Measurements from ENCODE around the gene C22orf31. TPM values are rescaled to one million over a fixed set of nuclear protein-coding genes. Genes with fewer than 3 reads are reported as not detected.

C22orf31 gene
- polyA plus RNA-seq, 3 donors = not detected

DNA sequence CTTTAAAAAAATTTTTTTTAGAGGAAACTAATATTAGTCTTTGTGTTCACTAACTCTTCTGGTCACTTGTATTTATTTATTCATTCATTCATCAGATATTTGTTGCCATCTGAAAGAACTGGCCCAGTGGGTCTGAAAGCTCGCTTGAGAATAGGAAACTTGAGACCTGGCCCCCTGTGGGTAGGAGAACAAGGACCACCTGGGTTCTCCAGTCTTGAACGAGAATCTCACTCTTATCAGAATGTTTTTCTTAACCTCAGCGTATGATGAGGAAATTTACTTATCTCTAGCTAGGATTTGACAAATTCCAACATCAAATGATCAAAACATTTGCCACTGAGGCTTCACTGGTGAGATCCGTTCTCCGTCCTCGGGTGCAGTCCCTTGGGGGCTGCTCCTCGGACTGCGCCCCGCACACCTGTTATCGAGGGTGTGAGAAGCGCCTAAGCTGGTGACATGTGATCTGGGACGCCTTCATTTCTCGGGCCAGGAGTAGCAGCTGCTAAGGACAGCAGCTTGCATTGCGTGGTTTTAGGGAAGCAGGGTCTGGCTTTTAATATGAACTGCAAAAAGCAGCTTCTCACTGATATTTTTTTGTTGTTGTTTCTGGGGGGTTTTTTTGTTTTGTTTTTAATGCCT lies 6.3 kb downstream of the C22orf31 start:
- Histone ChIP-seq H3K36me3 (replicated peaks in 1 of 2; ENCODE audit: control insufficient read depth in 1 of 2, insufficient read depth in 2 of 2, low read length in 2 of 2) (no peaks in the 10 kb centered on the region), H3K9ac (ENCODE audit: insufficient read depth, low read length, poor library complexity, severe bottlenecking) (no peak overlapping the region), H3K79me2 (ENCODE audit: insufficient read depth, low read length) (no peaks in the 10 kb centered on the region), H4K20me1 (ENCODE audit: insufficient read depth, low read length) (no peaks in the 10 kb centered on the region), H3K4me1 (ENCODE audit: control insufficient read depth in 1 of 2, insufficient read depth in 2 of 2, low read length in 2 of 2) (no peaks in the 10 kb centered on the region), H3K27me3 (ENCODE audit: control insufficient read depth in 2 of 2, insufficient read depth in 2 of 2, low read length in 2 of 2) (peaks cover 0 to 3% of the 10 kb centered on the region in 2 donors), H3K4me2 (replicated peaks; ENCODE audit: extremely low read depth, low read length, poor library complexity, severe bottlenecking) (no peak overlapping the region), H3K9me3 (replicated peaks in 1 of 2; ENCODE audit: control insufficient read depth in 1 of 2, insufficient read depth in 1 of 2, low read length in 2 of 2) (no peaks in the 10 kb centered on the region), H2AFZ (ENCODE audit: insufficient read depth, low read depth, low read length, poor library complexity, severe bottlenecking) (no peak overlapping the region), H3K27ac (ENCODE audit: low read depth in 1 of 2, low read length in 2 of 2) (no peak overlapping the region), H3K4me3 (replicated peaks in 1 of 3; ENCODE audit: low read depth in 2 of 3, low read length in 3 of 3) (no peak overlapping the region)
- Mint-ChIP-seq H3K4me3 (no peak overlapping the region), H3K9me3 (peaks cover 0 to 3% (median 0%) of the 10 kb centered on the region in 7 donors), H3K27me3 (ENCODE audit: low read depth in 3 of 3) (peaks cover 6 to 10% (median 9%) of the 10 kb centered on the region in 3 donors), H3K27ac (no peak overlapping the region), H3K4me1 (peaks cover under 1% of the 10 kb centered on the region), H3K36me3 (no peaks in the 10 kb centered on the region)
- TF ChIP-seq, protein P1, sequence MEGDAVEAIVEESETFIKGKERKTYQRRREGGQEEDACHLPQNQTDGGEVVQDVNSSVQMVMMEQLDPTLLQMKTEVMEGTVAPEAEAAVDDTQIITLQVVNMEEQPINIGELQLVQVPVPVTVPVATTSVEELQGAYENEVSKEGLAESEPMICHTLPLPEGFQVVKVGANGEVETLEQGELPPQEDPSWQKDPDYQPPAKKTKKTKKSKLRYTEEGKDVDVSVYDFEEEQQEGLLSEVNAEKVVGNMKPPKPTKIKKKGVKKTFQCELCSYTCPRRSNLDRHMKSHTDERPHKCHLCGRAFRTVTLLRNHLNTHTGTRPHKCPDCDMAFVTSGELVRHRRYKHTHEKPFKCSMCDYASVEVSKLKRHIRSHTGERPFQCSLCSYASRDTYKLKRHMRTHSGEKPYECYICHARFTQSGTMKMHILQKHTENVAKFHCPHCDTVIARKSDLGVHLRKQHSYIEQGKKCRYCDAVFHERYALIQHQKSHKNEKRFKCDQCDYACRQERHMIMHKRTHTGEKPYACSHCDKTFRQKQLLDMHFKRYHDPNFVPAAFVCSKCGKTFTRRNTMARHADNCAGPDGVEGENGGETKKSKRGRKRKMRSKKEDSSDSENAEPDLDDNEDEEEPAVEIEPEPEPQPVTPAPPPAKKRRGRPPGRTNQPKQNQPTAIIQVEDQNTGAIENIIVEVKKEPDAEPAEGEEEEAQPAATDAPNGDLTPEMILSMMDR (IDR thresholded peaks at IDR 0.05) = no peak
- no peak for DNase-seq
- intact Hi-C loops (cut with micrococcal nuclease) = no loop called here
- WGBS (ENCODE audit: insufficient coverage) = 95% methylated on average over 9 of the region's 14 CpGs

DNA sequence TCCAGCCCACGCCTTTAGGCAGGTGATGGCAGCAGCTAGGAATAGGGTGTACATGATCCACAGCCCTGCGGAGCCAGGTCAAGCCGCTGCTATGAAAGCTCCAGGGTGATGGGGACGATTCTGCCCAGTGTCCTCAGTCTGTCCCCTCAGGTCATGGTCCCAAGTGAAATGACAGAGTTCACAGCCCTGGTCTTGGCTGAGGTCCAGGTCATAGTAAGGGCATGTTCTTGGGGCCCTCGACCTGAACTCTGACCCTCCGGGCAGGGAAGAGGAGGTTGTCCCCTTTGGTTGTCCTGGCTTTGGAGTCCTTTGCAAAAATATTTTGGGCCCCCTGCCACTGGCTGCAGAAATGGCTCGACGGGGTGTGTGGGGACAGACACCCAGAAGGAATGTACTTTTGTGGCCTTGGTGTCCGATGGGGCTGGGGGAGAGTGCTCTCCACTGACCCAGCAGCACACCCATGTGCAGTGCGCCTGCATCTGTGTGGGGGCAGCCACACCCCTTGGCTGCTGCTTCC lies 7.3 kb downstream of the C22orf31 start:
- H3K9me3 Mint-ChIP-seq = peaks cover 0 to 3% (median 0%) of the 10 kb centered on the region in 7 donors
- H3K4me3 Mint-ChIP-seq = no peak overlapping the region
- no peaks in the 10 kb centered on the region for H3K4me1 Mint-ChIP-seq
- TF ChIP-seq, protein P1 (IDR thresholded peaks at IDR 0.05) = no peak
- Histone ChIP-seq H3K27ac (ENCODE audit: low read depth in 1 of 2, low read length in 2 of 2) (no peak overlapping the region), H3K4me2 (replicated peaks; ENCODE audit: extremely low read depth, low read length, poor library complexity, severe bottlenecking) (no peak overlapping the region), H3K4me1 (ENCODE audit: control insufficient read depth in 1 of 2, insufficient read depth in 2 of 2, low read length in 2 of 2) (no peaks in the 10 kb centered on the region), H3K36me3 (replicated peaks in 1 of 2; ENCODE audit: control insufficient read depth in 1 of 2, insufficient read depth in 2 of 2, low read length in 2 of 2) (no peaks in the 10 kb centered on the region), H4K20me1 (ENCODE audit: insufficient read depth, low read length) (no peaks in the 10 kb centered on the region), H3K79me2 (ENCODE audit: insufficient read depth, low read length) (no peaks in the 10 kb centered on the region), H2AFZ (ENCODE audit: insufficient read depth, low read depth, low read length, poor library complexity, severe bottlenecking) (no peak overlapping the region), H3K4me3 (replicated peaks in 1 of 3; ENCODE audit: low read depth in 2 of 3, low read length in 3 of 3) (no peak overlapping the region), H3K9ac (ENCODE audit: insufficient read depth, low read length, poor library complexity, severe bottlenecking) (no peak overlapping the region), H3K9me3 (replicated peaks in 1 of 2; ENCODE audit: control insufficient read depth in 1 of 2, insufficient read depth in 1 of 2, low read length in 2 of 2) (no peaks in the 10 kb centered on the region), H3K27me3 (ENCODE audit: control insufficient read depth in 2 of 2, insufficient read depth in 2 of 2, low read length in 2 of 2) (no peaks in the 10 kb centered on the region)
- DNase-seq = no peak
- intact Hi-C loops (cut with micrococcal nuclease) = no loop called here
- H3K27me3 Mint-ChIP-seq (ENCODE audit: low read depth in 3 of 3) = peaks cover 2 to 10% (median 3%) of the 10 kb centered on the region in 3 donors
- WGBS (ENCODE audit: insufficient coverage) = 95% methylated on average over 6 of the region's 10 CpGs
- H3K27ac Mint-ChIP-seq = no peak overlapping the region
- peaks cover 0 to 2% of the 10 kb centered on the region in 2 donors for H3K36me3 Mint-ChIP-seq

Measured in CD14-positive monocyte (primary cell).